A549 (cell line): ENCODE data around the gene GCNT2. TPM values are rescaled to one million over a fixed set of nuclear protein-coding genes. Genes with fewer than 3 reads are reported as not detected.

Experiments used
- ATAC-seq, 2 experiments: fragments of 200-7000 bp in 1 of 2; fragments of >200 bp in 1 of 2; cut with Nextera tagmentation in 1 of 2; cut with Tn5 transposase in 1 of 2; 3 replicates each; pipeline versions ENCODE4 v1.8.0 to v1.9.1; 2018 to 2020; ENCODE audit warnings: mild to moderate bottlenecking in 1 of 2, moderate library complexity in 1 of 2
- CTCF ChIA-PET: fragments of 300-600 bp; sonication (Branson Sonifier 250); formaldehyde crosslinking; extraction: SDS; loops from one replicate; lab custom pipeline; 2021; ENCODE audit warnings: antibody characterized with exemption, inconsistent platforms; lab: Yijun Ruan, JAX
- POLR2A ChIA-PET: fragments of 350-600 bp; formaldehyde crosslinking; extraction: SDS; loops from one replicate; lab custom pipeline; 2021; ENCODE audit warnings: antibody characterized with exemption, inconsistent platforms; lab: Yijun Ruan, JAX
- DNase-seq, 2 experiments: peaks; one replicate each; pipeline versions ENCODE4 v3.0.0 to v3.0.0-alpha.2; 2011 to 2016; ENCODE audit warnings: low read depth in 1 of 2, low spot score in 1 of 2
- FAIRE-seq: peaks from 2 replicates; lab custom pipeline; 2011; peaks lifted over from hg19 to GRCh38; lab: Jason Lieb, UNC
- H3K27ac ChIP-seq, 2 experiments: fragments of >200 bp; sonication (Bioruptor Twin); formaldehyde crosslinking; 3 replicates each; pipeline ENCODE4 v1.5.1; 2016 to 2017
- H3K4me1 ChIP-seq: fragments of >200 bp; sonication (Bioruptor Twin); formaldehyde crosslinking; 3 replicates; pipeline ENCODE4 v1.6.1; 2016
- H3K4me2 ChIP-seq: fragments of >200 bp; sonication (Bioruptor Twin); formaldehyde crosslinking; 3 replicates; pipeline ENCODE4 v1.6.1; 2016
- H3K4me3 ChIP-seq: fragments of >200 bp; sonication (Bioruptor Twin); formaldehyde crosslinking; 3 replicates; pipeline ENCODE4 v1.5.1; 2016
- H3K9me3 ChIP-seq: fragments of >200 bp; sonication (Bioruptor Twin); formaldehyde crosslinking; 3 replicates; pipeline ENCODE4 v1.6.1; 2016
- BCL3 ChIP-seq: fragments of >200 bp; sonication (Bioruptor Twin); formaldehyde crosslinking; IDR thresholded peaks from 3 replicates; pipeline ENCODE4 v1.6.1; 2016
- CEBPB ChIP-seq, 2 experiments: fragments of >200 bp in 1 of 2; sonication (Bioruptor Twin) in 1 of 2; formaldehyde crosslinking in 1 of 2; IDR thresholded peaks; 2 replicates each; pipeline ENCODE4 v1.6.1; 2012 to 2016
- CHD2 ChIP-seq: fragments of 150-350 bp; IDR thresholded peaks from 2 replicates; pipeline ENCODE4 v1.6.1; 2014; ENCODE audit warnings: low read length; ENCODE audit not compliant: partially characterized antibody
- CHD4 ChIP-seq: fragments of 200-600 bp; sonication (generic); IDR thresholded peaks from 2 replicates; pipeline ENCODE4 v1.6.1; 2016; ENCODE audit warnings: antibody characterized with exemption, mild to moderate bottlenecking, borderline replicate concordance
- EHMT2 ChIP-seq: fragments of 200-600 bp; sonication (generic); IDR thresholded peaks from 2 replicates; pipeline ENCODE4 v1.6.1; 2016; ENCODE audit warnings: antibody characterized with exemption, low read depth, mild to moderate bottlenecking, moderate library complexity
- EP300 ChIP-seq, 2 experiments: fragments of >200 bp; sonication (Bioruptor Twin); formaldehyde crosslinking; IDR thresholded peaks; 2 replicates in 1 of 2; 3 replicates in 1 of 2; pipeline ENCODE4 v1.6.1; 2016 to 2017
- ESRRA ChIP-seq: fragments of 150-350 bp; IDR thresholded peaks from 2 replicates; pipeline ENCODE4 v1.6.1; 2014; ENCODE audit warnings: mild to moderate bottlenecking, low read length, borderline replicate concordance
- FOSB ChIP-seq: fragments of 250-450 bp; sonication (Bioruptor Pico); IDR thresholded peaks from 2 replicates; pipeline ENCODE4 v1.5.0; 2020; ENCODE audit warnings: mild to moderate bottlenecking, moderate library complexity
- FOSL2 ChIP-seq, 2 experiments: fragments of 450-650 bp in 1 of 2; fragments of >200 bp in 1 of 2; sonication (Bioruptor Twin) in 1 of 2; formaldehyde crosslinking; IDR thresholded peaks; 2 replicates each; pipeline versions ENCODE4 v1.5.0 to v1.6.1; 2016 to 2020; ENCODE audit warnings: mild to moderate bottlenecking in 1 of 2, moderate library complexity in 1 of 2
- GATA3 ChIP-seq: IDR thresholded peaks from 2 replicates; pipeline ENCODE4 v1.6.1; 2012; ENCODE audit warnings: borderline replicate concordance
- HES2 ChIP-seq: fragments of >200 bp; sonication (Bioruptor Twin); formaldehyde crosslinking; IDR thresholded peaks from 2 replicates; pipeline ENCODE4 v1.6.1; 2016
- HEYL ChIP-seq: fragments of 250-450 bp; sonication (Bioruptor Pico); IDR thresholded peaks from 2 replicates; pipeline ENCODE4 v1.8.0; 2021; ENCODE audit warnings: mild to moderate bottlenecking, moderate library complexity
- HOXA7 ChIP-seq: fragments of 250-450 bp; sonication (Bioruptor Pico); IDR thresholded peaks from 2 replicates; pipeline ENCODE4 v1.5.0; 2020; ENCODE audit warnings: mild to moderate bottlenecking, moderate library complexity
- JUNB ChIP-seq: fragments of >200 bp; sonication (Bioruptor Twin); formaldehyde crosslinking; IDR thresholded peaks from 2 replicates; pipeline ENCODE4 v1.6.1; 2016
- KDM1A ChIP-seq: fragments of 200-600 bp; sonication (generic); IDR thresholded peaks from 2 replicates; pipeline ENCODE4 v1.6.1; 2016; ENCODE audit warnings: low read depth, mild to moderate bottlenecking
- KDM5A ChIP-seq: fragments of 200-600 bp; sonication (generic); IDR thresholded peaks from 2 replicates; pipeline ENCODE4 v1.6.1; 2016; ENCODE audit warnings: antibody characterized with exemption, mild to moderate bottlenecking
- MAFK ChIP-seq: fragments of 450-650 bp; IDR thresholded peaks from 2 replicates; pipeline ENCODE4 v1.6.1; 2014; ENCODE audit not compliant: partially characterized antibody
- MYC ChIP-seq: IDR thresholded peaks from 2 replicates; pipeline ENCODE4 v1.6.1; 2012; ENCODE audit warnings: mild to moderate bottlenecking, inconsistent platforms, low read length, improper control_type of control experiment, borderline replicate concordance
- PBX3 ChIP-seq: IDR thresholded peaks from 2 replicates; pipeline ENCODE4 v1.6.1; 2012
- POLR2A ChIP-seq: IDR thresholded peaks from 2 replicates; pipeline ENCODE4 v1.6.1; 2012; ENCODE audit warnings: mild to moderate bottlenecking, low read length
- TFCP2L1 ChIP-seq: fragments of 250-450 bp; sonication (Bioruptor Pico); IDR thresholded peaks from 2 replicates; pipeline ENCODE4 v1.5.0; 2021; ENCODE audit warnings: mild to moderate bottlenecking
- ZFP36 ChIP-seq: fragments of 450-650 bp; IDR thresholded peaks from 2 replicates; pipeline ENCODE4 v1.6.1; 2014; ENCODE audit warnings: borderline replicate concordance; ENCODE audit not compliant: partially characterized antibody
- ZNF302 ChIP-seq: fragments of 250-450 bp; sonication (Bioruptor Pico); IDR thresholded peaks from 2 replicates; pipeline ENCODE4 v1.9.0; 2021; ENCODE audit warnings: inconsistent platforms, mild to moderate bottlenecking, moderate library complexity
- WGBS: methylation state at CpG from one replicate; pipeline ENCODE4 v1.1.6; 2017; ENCODE audit errors: missing lambda C conversion rate; 5-methylcytosine and 5-hydroxymethylcytosine counted together
- polyA plus RNA-seq, 4 experiments: library from polyadenylated mRNA; depleted of rRNA in 3 of 4; stranded (reverse); fragments of >200 nt; fragmentation: RNase III in 1 of 4; extraction: RNeasy Plus Mini Kit Qiagen cat#74134 plus additional on column Dnase treatment in 1 of 4; gene quantifications; 2 replicates in 3 of 4; 3 replicates in 1 of 4; pipeline ENCODE4 v1.2.3, GENCODE V29; 2011 to 2017

GCNT2 gene
- polyA plus RNA-seq, 2 of the 4 experiments (the other 2 are of a cell fraction): 19.4 to 24.3 TPM

GRCh38 chr6:10582774-10583508 lies 61.8 kb downstream of the GCNT2 start:
- TF ChIP-seq POLR2A (no peak), HES2 (no peak), KDM1A (no peak), CEBPB (IDR thresholded peaks at IDR 0.05) (no peak), PBX3 (no peak), EP300 (IDR thresholded peaks at IDR 0.05) (no peak), ZFP36 (no peak), BCL3 (no peak), MYC (no peak), CHD4 (no peak), EHMT2 (no peak), JUNB (no peak), MAFK (no peak), TFCP2L1 (CRISPR knock-in tag) (no peak), HEYL (no peak), HOXA7 (CRISPR knock-in tag) (no peak), FOSL2 (IDR thresholded peaks at IDR 0.05) (no peak), FOSL2 (CRISPR knock-in tag; IDR thresholded peaks at IDR 0.05) (no peak), KDM5A (no peak)
- TF ChIP-seq, all 56 proteins: peak for 0

GRCh38 chr6:10583509-10583901 lies 62.4 kb downstream of the GCNT2 start:
- no peak overlapping the region for H3K27ac ChIP-seq
- 100% methylated on average over 3 of the region's 3 CpGs for WGBS
- ATAC-seq: no peak

More at GRCh38 chr6:10582774-10583508, 61.8 kb downstream of the GCNT2 start:
- ATAC-seq (no peak), FAIRE-seq (no peak), DNase-seq (no peak)
- Histone ChIP-seq H3K27ac (no peak overlapping the region), H3K4me2 (no peak overlapping the region), H3K9me3 (no peaks in the 10 kb centered on the region), H3K4me1 (no peaks in the 10 kb centered on the region), H3K4me3 (no peak overlapping the region)
- POLR2A ChIA-PET: no interaction called here
- CTCF ChIA-PET: interaction anchor here (0.5 kb wide), 1 partner anchor 29 kb away, joined by 3 read pairs; no protein-coding TSS in a partner anchor
- WGBS: 89% methylated on average over 10 of the region's 10 CpGs

More at GRCh38 chr6:10583509-10583901, 62.4 kb downstream of the GCNT2 start:
- ChIA-PET POLR2A (no interaction called here), CTCF (no interaction called here)
- Histone ChIP-seq H3K4me2 (no peak overlapping the region), H3K4me1 (no peaks in the 10 kb centered on the region), H3K4me3 (no peak overlapping the region), H3K9me3 (no peaks in the 10 kb centered on the region)
- TF ChIP-seq HEYL (no peak), BCL3 (no peak), CHD2 (no peak), GATA3 (no peak), ZNF302 (no peak), FOSB (CRISPR knock-in tag) (no peak), TFCP2L1 (CRISPR knock-in tag) (no peak), ESRRA (no peak)
- no peak for DNase-seq
- no peak for FAIRE-seq
